ENCODE measurements around the gene FAM229A. TPM values are rescaled to one million over a fixed set of nuclear protein-coding genes. Genes with fewer than 3 reads are reported as not detected.
"Not testable (repeated sequence)": the region's sequence is repeated elsewhere in the genome, so short reads cannot be mapped to it uniquely, and the experiment has no call there.

Gene FAM229A
- total RNA-seq, 1 donor from 2014 or later: 2.3 TPM

DNA sequence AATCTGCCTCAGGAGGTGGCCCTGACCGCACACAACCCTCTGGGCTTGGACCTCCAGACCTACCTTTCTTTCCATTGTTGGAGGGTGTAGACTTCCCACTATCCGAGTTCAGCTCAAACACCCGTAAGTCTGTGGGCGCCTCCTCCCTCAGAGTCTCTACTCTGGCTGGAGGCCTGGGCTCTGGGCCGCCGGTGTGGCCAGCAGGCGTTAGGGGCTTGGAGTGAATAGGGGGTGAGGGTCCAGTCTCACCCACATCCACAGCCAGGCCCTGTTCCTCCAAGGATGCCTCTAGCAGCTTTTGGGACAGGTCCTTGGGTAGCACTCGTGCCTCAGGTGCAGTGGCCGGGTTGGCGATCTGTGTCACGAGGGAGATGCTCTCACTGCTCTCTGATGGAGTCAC is 13.9 kb upstream of the FAM229A start:
- ATAC-seq: no peak

DNA sequence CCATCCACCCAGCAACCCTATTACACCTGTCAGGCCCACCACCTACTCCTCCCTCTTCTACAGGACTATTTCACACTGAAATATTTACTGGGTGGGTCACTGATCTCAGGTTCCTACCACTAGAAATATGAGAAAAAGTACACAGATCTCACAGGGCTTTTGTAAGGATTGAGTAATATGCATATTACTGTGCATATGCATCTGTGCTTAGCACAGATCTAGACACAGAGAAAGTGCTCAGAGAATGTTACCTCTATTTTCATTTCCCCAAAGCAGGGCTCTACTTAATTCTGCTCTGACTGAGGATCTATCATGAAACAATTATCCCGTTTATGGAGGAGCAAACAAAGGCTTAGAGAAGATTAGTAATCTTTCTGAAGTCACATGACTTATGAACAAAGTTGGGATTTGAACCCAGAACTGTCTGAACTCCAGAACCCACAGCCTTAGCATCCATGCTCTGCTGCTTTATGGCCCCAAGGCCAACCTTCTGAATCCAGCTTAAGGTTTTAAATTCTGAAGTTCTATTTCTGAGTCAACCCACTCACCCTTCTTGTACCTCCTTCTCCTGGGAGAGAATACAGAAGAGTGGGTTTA is 11.8 kb upstream of the FAM229A start:
- no peak for ATAC-seq

DNA sequence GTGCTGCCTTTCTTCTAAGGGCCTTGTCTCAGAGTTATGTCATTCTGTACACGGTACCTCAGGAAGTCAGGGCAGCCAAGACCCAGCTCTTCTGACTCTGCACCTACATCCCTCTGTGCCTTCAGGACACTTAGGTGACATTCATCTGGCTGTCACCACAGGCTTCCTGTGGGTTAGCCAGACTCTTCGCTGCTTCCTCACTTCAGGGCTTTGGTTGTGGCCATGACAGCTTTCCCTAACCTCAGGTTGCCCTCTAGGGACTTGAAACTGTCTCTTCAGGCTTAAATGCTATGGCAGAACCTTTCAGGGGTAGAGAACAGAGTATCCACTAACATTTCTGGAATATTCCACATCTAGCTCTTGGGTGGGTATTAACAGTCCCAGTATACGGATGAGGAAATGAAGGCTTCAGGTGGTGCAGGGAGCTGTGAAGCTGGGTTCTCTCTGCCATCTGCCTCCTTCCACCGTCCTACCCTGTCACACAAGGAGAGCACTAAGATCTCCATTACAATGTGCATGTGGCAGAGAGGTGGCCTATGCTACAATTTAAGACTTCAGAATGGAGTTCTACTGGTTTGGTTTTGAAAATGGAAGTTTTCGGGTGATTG is 10.0 kb upstream of the FAM229A start:
- peak; percentile 28 for ATAC-seq

DNA sequence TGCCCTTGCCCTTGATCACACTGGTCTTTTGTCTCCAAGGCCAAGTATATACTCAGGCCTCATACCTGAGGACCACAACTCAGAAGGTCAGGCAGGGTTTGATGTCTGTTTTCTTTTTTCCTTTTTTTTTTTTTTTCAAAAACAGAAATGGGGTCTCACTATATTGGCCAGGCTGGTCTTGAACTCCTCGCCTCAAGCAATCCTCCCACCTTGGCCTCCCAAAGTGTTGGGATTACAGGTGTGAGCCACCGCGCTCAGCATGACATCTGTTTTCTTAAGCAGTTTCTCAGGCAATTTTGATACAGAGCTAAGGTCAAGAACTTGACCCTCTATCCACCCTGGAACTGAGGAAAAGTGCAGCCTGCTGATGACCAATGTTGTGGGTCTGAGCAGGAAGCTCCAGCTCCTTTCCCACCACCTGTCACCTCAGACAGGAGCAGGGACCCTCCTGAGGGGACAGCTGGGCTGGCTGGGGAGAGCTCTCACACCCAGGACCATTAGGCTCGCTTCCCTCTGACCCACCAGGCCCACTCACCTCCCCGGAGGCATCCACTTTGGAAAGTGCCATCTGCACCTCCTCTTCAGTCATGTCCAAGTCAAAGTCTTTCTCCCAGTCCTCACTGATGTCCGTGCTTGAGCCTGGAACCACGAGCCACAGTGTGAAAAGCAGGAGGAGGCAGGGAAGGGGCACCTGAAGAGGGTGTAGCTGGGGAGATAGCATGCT is 5.8 kb upstream of the FAM229A start:
- ATAC-seq: no peak

DNA sequence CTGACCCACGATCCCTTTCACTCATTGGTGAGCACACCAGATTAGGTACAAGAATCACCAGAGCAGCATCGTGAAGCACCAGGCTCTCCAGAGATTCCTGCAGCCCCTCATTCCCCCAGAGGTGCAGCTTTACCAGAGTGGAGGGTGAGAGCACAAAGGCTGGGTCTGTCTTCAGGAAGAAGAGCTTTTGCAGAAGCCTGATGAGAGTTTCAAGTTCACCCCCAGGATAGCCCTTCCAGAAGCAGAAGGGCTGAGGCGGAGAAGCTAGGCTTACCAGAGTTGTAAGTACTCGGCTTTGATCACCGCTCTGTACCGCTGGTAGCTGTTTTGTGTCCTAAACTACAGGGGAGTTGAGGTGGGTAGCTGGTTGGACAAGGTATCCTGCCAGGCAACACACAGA is 3.2 kb upstream of the FAM229A start:
- no peak for ATAC-seq

DNA sequence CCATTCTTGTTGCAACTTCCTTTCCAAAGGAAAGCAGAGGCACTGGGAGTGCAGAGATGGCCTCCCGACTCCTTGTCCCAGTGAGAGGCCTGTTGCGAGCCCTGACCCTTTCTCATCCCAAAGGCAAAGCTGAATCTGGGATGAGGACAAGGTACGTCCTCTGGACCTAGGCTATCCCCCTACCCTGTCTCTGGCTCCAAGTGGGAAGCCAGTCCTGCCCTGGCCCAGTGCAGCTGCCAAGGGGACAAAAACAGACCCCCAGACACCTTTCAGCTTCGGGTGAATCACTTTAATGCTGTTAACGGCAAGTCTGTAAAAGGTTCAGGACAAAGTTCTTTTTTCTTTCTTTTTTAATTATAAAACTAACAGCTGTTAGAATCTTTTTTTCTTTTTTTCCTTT is 2.6 kb upstream of the FAM229A start:
- ATAC-seq: no peak

DNA sequence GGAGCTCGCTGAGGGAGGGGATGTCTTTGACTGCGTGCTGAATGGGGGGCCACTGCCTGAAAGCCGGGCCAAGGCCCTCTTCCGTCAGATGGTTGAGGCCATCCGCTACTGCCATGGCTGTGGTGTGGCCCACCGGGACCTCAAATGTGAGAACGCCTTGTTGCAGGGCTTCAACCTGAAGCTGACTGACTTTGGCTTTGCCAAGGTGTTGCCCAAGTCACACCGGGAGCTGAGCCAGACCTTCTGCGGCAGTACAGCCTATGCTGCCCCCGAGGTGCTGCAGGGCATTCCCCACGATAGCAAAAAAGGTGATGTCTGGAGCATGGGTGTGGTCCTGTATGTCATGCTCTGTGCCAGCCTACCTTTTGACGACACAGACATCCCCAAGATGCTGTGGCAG is 1.4 kb upstream of the FAM229A start:
- no peak for ATAC-seq

DNA sequence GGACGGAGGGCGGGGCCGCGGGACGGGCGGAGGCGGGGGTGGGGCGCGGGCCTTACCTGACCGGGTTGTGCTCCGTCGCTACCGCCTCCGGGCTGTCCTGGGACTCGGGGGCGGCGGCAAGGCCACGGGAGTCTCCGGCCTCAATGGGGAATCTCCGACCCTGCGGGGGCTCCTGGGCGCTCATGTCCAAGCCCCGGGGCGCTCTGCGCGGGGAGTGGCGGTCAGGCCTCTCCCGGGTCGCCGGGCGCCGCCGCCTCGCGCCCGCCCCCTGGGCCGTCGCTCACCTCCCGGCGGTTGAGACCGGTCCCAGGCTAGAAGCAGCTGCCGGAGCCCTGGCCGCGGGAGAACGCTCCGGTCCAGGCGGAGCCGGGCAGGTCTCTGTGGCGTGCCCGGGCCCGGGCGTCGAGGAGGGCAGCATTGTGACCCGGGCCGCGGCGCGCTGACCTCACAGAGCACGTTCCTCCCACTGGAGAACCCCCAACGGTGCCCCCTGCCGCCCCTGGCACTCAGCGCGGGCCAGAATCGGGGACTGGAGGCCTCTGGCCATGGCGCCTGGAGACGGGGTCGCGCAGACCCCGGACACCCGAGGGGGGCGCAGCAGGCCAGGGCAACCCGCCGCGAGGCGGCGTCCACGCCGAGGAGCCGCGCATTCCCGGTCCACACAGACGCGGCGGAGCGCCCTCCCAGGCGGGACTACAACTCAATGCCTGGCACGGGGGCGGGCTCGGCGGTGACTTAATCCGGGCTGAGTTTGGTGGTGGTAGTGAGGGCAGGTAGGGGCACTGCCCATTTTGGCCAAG is 411 bp downstream of the FAM229A start:
- ATAC-seq: peak; percentile 63

DNA sequence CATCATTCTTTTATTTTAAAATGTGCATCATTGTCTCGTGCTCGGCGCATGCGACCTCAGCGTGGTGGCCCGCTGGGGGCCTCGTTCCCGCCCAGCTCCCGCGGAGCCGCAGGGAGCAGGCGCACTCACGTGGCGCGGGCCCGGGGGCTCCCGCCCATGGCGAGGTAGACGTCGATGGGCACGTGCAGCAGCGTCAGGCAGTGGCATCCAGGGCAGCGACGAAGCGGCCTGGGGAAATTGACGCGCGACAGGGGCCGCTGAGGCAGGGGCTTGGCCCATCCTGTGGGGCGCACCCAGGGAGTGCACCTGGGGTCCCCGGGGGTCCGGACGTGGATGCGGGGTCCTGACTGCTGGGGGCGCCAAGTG is 994 bp downstream of the FAM229A start:
- ATAC-seq: no peak

DNA sequence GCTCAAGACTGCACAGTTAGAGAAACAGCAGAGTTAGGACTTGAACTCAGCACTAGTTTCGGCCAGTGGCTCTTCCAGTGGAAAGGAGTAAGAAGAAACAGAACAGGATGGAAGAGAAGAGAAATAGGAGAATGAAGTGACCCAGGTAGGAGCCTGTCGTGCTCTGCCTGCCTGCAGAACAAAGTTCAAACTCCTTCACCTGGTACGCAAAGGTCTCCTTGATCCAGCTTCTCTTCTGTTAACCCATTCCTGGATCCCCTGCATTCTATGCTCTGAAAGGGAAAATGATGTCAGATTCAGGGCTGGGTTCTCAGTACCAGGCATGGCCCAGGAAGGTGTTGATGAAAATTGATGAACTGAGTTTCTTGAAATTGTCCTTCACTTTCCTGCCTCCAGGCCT is 3.9 kb downstream of the FAM229A start:
- ATAC-seq: no peak

DNA sequence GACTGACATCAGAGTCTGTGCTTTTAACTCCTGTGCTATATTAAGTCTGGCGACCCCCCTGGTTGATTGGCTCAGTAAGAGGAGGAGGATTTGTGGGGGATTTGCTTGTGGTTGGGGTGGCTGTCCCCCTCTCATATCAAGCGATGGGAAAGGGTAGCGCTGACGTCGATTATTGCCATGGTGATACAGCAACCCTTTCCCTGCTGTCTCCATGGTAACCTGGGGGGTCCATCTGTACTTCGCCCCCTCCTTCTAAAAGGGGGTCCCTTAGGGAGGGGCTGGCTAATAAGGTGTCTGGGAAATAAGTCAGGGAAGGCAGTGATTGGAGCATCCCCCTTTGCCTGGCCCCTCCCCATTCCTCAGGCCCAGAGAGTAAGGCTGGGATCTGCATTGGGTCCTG is 4.7 kb downstream of the FAM229A start:
- no peak for ATAC-seq

DNA sequence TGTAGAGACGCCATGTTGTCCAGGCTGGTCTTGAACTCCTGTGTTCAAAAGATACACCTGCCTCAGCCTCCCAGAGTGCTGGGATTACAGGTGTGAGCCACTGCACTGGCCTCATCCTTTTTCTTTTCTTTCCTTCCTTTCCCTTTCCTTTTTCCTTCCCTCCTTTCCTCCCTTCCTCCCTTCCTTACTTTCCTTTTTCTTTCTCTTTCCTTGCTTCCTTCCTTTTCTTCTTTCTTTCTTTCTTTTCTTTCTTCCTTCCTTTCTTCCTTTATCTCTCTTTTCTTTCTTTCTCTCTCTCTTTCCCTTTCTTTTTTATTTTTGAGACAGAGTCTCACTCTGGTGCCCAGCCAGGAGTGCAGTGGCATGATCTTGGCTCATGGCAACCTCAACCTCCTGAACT is 5.8 kb downstream of the FAM229A start:
- no peak for ATAC-seq

DNA sequence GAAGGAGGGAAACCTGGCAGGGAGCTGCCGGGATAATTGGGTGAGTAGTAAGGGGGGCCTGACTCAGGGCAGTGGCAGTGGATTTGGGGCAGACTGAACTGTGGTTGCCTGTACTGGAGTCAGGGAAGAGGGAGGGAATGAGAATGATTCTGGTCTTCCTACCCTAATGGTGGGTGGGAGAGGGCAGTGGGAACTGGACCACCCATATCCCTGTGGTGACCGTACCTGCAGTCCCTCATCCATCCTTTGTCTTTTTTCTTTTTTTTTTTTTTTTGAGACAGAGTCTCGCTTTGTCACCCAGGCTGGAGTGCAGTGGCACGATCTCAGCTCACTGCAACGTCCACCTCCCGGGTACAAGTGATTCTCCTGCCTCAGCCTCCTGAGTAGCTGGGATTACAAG is 6.5 kb downstream of the FAM229A start:
- ATAC-seq: not testable (repeated sequence)

DNA sequence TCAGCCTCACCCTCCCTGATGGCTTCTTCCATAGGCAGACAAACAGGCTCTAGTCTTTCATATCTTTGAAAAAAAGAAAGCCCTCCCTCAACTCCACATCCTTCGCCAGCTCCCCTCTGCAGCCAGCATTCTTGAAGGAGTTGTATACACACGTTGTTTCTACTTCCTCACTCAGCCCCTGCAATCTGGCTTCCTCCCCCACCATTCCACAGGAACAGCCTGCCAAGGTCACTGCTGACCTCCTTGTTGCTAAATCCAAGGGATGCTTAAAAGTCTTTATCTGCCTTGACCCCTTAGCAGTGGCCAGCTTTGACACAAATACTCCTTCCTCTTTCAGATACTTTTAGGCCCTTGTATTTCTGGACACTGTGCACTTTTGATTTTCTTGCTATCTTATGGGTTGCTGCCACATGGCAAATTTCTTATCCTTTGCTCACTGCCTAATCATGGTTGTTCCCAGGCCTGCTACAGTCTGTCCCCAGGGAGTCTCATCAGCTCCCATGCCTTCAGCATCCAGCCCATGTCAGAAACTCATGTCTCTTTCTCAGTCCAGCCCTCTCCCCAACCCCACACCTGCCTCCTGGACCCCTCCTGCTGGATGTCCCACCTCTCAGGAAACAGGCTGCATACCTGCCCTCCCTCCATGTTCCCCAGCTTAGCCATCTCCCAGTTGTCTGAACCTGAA is 8.3 kb downstream of the FAM229A start:
- no peak for ATAC-seq

DNA sequence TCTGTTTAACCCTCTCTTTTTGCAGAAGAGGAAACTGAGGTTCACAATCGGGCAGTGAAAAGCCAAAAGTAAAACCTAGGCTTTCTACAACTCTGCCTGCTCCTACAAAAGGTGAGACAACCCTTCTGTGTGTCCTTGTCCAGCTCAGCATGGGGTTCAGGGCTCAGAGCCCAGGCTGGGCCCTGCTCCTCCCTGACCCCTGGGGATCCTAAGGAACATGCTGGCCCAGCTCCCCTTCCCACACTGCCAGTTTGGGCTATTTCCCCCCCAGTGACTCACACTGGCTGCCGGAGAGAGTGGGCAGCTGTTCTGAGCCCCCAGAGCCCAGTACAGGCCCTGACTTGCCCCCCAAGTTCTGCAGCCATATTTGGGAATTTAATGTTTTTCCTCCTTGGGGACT is 8.9 kb downstream of the FAM229A start:
- no peak for ATAC-seq

DNA sequence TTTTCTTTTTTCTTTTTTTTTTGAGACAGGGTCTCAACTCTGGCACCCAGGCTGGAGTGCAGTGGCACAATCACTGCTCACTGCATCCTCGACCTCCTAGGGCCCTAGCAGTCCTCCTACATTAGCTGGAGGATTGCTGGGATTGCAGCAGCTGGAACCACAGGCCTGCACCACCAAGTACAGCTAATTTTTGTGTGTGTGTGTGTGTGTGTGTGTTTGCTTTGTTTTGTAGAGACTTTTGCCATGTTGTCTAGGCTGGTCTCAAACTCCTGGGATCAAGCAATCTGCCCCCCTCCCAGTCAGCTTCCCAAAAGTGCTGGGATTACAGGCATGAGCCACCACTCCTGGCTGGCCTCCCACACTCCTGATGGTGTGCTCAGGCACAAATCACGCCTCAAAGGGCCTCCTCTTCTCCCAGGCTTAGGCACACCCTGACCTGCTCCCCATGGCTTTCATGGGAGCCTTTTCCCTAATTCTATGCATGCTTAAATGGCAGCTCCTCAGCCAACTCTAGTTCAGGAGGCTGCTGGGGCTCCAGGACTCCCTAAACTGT is 9.4 kb downstream of the FAM229A start:
- ATAC-seq: no peak

DNA sequence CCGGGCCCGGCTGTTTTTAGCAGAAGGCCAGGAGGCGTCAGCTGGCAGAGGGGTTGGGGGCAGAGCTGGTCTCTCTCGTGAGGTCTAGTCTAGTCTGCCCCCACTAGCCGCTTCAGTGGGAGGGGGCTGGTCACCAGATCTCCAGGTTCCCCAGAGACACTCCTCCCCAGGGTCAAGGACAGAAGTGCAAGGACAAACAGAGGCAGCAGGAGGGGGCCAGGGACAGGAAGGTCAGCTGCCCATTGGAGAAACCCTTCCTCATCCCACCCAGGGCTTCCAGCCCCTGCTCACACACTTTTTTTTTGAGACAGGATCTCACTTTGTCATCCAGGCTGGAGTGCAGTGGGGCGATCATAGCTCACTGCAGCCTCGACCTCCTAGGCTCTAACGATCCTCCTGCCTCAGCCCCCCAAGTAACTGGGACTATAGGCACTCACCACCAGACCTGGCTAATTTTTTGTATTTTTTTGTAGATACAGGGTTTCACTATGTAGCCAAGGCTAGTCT is 10.0 kb downstream of the FAM229A start:
- ATAC-seq: no peak

DNA sequence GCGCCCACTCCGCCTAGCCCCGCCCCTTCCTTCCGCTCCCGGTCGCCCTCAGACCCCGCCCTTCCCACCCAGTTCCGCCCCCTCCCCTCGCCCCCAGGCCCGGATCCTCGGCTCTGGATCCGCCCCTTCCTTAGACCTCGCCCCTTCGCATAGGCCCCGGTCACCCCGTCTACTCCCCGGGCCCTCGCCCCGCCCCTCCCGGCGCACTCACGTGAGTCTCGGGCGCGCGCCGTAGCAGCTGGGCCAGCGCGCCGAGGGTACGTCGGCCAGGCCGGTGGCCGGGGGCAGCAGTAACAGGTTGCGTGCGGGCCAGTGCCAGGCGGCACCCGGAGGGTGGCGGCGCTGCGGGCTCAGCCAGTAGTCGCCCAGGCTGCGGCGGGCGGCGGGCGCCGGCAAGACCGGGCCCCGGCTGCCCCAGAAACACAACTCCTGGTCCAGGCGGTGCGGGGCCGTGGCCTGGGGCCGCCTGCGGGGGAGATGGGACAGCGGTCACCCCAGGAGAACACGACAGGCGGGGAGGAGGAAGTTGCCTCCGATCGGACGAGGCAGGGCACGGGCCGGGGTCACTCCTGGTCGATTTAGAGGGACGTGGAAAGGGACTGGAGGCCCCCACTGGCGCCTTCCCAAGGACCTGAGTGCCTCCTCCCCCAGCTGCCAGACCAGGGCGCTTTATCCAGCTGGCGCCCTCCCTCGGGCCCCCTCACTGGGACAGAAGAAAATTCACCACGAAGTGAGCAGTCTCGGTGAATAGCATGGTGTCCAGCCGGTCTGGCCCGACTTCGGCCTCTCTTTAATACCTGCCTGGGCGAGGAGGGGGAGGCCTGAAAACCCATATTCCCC is 10.7 kb downstream of the FAM229A start:
- ATAC-seq: peak; percentile 95

DNA sequence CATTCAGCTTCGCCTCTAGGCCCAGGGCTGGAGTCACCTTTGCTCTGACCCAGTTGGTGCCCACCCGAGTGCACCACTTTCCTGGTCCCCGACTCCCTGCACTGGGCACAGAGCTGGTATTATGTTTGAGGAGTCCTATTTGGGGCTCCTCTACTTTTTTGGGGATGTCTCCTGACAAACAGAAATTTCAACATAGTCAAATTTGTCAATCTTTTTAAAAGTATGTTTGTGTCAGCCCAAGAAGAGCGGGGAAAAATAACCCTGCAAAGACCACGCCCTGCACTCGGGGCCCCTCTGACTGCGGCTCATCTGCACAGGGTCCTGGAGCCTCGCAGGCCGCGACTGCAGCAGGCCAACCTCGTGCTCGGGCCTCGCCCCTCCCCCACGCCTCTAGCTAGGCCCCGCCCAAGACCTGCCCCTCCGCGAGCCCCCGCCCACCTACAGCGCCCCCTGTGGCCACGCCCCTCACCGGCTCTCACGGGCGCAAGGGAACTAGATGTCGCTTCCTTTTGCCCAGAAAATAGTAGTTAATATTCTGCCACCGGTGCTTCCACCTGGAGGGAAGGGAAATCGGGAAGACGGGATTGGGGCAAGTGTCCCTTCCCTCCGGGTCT is 11.4 kb downstream of the FAM229A start:
- peak; percentile 79 for ATAC-seq

DNA sequence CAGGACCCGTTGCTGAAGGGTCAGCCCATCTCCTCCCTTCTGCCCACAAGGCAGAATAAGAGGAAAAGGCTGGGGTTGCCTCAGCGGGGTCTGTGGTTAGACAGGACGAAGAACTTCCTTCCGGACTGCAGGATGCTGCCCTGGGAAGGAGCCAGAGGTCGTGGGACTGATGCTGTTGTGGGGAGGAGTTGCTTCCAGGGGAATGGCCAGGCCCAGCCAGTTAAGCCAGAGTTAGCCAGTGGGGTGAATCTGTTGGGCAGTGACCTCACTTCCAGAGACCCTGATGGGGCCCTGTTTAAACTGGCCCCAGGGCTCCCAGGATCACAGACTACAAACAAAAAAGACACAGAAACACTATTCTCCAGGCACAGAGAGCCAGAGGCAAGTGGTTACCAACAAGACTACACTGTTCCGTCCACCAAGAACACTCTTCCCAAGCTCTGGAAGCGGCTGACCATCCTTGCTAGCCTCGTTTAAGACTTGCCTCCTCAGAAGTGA is 13.0 kb downstream of the FAM229A start:
- no peak for ATAC-seq

Data from esophagus mucosa (tissue), 1 donor.